ENCODE results near the gene MRGPRD. TPM values are rescaled to one million over a fixed set of nuclear protein-coding genes. Genes with fewer than 3 reads are reported as not detected.

Gene MRGPRD
- total RNA-seq, 1 experiment from 2014 or later: not detected

GRCh38 chr11:69011624-69012091, 30.9 kb upstream of the MRGPRD start:
- ChIA-PET CTCF (interaction anchor here (1.0 to 1.9 kb wide), 2 partner anchors 10 to 19 kb away, joined by 4 to 6 read pairs; no protein-coding TSS in a partner anchor), POLR2A (no interaction called here)
- intact Hi-C loops (cut with micrococcal nuclease): no loop called here
- H3K27ac Mint-ChIP-seq (ENCODE audit: low read depth, unreplicated experiment): no peak overlapping the region
- peaks cover 14% of the 10 kb centered on the region for H3K4me1 Mint-ChIP-seq (ENCODE audit: insufficient read depth, unreplicated experiment)
- peaks cover 5% of the 10 kb centered on the region for H3K27me3 Mint-ChIP-seq (ENCODE audit: insufficient read depth, unreplicated experiment)
- TF ChIP-seq, protein P1, sequence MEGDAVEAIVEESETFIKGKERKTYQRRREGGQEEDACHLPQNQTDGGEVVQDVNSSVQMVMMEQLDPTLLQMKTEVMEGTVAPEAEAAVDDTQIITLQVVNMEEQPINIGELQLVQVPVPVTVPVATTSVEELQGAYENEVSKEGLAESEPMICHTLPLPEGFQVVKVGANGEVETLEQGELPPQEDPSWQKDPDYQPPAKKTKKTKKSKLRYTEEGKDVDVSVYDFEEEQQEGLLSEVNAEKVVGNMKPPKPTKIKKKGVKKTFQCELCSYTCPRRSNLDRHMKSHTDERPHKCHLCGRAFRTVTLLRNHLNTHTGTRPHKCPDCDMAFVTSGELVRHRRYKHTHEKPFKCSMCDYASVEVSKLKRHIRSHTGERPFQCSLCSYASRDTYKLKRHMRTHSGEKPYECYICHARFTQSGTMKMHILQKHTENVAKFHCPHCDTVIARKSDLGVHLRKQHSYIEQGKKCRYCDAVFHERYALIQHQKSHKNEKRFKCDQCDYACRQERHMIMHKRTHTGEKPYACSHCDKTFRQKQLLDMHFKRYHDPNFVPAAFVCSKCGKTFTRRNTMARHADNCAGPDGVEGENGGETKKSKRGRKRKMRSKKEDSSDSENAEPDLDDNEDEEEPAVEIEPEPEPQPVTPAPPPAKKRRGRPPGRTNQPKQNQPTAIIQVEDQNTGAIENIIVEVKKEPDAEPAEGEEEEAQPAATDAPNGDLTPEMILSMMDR (IDR thresholded peaks at IDR 0.05; ENCODE audit: unreplicated experiment): no peak
- BruUV-seq (replicated peaks): no TSS peak
- H3K4me3 Mint-ChIP-seq (ENCODE audit: unreplicated experiment): no peak overlapping the region
- no peak for DNase-seq (ENCODE audit: unreplicated experiment)
- no peaks in the 10 kb centered on the region for H3K36me3 Mint-ChIP-seq (ENCODE audit: insufficient read depth, unreplicated experiment)
- H3K9me3 Mint-ChIP-seq (ENCODE audit: unreplicated experiment): no peaks in the 10 kb centered on the region

DNA sequence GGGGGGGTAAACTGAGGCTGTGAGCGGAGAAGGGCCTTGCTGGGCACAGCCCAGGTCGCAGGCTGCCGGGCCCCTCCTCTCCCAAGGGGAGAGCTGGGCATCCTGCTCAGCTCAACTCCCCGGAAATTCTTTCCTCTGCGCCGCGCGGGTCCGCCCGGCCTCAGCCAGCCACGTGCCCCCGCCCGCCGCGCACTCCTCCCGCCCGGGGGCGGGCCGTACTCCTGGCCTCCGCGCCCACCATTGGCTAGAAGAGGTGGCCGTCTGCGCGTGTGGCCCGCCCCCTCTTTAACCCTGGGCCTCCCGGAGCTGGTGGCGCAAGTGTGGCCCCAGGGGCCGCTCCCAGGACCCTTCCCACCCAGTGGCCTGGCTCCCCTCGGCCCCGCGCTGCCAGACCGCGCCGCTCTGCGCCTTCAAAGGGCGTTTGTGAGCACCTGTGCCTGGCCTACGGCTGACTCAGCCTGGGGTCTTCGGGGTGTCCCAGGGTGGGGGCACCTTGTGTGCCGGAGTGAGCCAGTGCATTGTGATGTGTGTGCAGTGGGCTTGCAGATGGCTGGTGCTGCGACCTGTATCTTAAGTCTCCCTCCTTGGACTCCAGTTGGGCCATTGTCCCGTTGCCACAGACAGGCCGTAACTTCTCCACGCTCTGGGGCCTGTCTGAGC, 30.3 kb upstream of the MRGPRD start:
- BruUV-seq (replicated peaks): no TSS peak
- H3K4me1 Mint-ChIP-seq (ENCODE audit: insufficient read depth, unreplicated experiment): peaks cover 14% of the 10 kb centered on the region
- intact Hi-C loops (cut with micrococcal nuclease): no loop called here
- no peaks in the 10 kb centered on the region for H3K36me3 Mint-ChIP-seq (ENCODE audit: insufficient read depth, unreplicated experiment)
- ChIA-PET POLR2A (no interaction called here), CTCF (interaction anchor here (1.0 kb wide), 1 partner anchor 20 kb away, joined by 4 read pairs; no protein-coding TSS in a partner anchor)
- TF ChIP-seq, protein P1 (IDR thresholded peaks at IDR 0.05; ENCODE audit: unreplicated experiment): no peak
- H3K27me3 Mint-ChIP-seq (ENCODE audit: insufficient read depth, unreplicated experiment): no peaks in the 10 kb centered on the region
- no peak overlapping the region for H3K27ac Mint-ChIP-seq (ENCODE audit: low read depth, unreplicated experiment)
- no peak overlapping the region for H3K4me3 Mint-ChIP-seq (ENCODE audit: unreplicated experiment)
- H3K9me3 Mint-ChIP-seq (ENCODE audit: unreplicated experiment): no peaks in the 10 kb centered on the region
- DNase-seq (ENCODE audit: unreplicated experiment): peak; percentile 57

DNA sequence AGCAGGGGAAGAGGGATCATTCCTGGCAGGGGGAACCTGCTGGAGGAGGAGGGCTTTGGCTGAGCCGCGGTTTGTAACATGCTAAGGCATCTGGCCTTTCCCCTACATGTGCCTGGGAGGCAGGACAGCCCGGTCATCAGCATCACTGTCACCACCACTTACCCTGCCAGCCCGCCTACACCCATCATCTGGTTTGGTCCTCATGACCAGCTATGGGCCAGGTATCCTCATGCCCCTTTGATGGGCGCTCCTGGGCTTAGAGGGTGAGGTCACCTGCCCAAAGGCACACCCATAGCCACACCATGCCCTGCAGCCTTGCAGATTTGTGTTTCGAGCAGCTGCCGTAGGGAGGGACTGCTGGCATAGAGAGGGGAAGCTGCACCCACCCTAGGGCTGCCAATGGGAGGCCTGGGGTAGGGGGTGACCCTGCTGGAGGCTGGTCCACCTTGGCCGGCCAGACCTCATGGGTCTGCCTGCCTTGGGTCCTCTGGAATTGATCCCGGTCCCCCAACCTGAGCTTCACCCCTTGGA, 29.6 kb upstream of the MRGPRD start:
- H3K27ac Mint-ChIP-seq (ENCODE audit: low read depth, unreplicated experiment): no peak overlapping the region
- H3K27me3 Mint-ChIP-seq (ENCODE audit: insufficient read depth, unreplicated experiment): no peaks in the 10 kb centered on the region
- H3K9me3 Mint-ChIP-seq (ENCODE audit: unreplicated experiment): no peaks in the 10 kb centered on the region
- TF ChIP-seq, protein P1 (IDR thresholded peaks at IDR 0.05; ENCODE audit: unreplicated experiment): no peak
- intact Hi-C loops (cut with micrococcal nuclease): no loop called here
- no peaks in the 10 kb centered on the region for H3K36me3 Mint-ChIP-seq (ENCODE audit: insufficient read depth, unreplicated experiment)
- ChIA-PET POLR2A (no interaction called here), CTCF (no interaction called here)
- DNase-seq (ENCODE audit: unreplicated experiment): no peak
- H3K4me3 Mint-ChIP-seq (ENCODE audit: unreplicated experiment): no peak overlapping the region
- no TSS peak for BruUV-seq (replicated peaks)
- peaks cover 14% of the 10 kb centered on the region for H3K4me1 Mint-ChIP-seq (ENCODE audit: insufficient read depth, unreplicated experiment)

DNA sequence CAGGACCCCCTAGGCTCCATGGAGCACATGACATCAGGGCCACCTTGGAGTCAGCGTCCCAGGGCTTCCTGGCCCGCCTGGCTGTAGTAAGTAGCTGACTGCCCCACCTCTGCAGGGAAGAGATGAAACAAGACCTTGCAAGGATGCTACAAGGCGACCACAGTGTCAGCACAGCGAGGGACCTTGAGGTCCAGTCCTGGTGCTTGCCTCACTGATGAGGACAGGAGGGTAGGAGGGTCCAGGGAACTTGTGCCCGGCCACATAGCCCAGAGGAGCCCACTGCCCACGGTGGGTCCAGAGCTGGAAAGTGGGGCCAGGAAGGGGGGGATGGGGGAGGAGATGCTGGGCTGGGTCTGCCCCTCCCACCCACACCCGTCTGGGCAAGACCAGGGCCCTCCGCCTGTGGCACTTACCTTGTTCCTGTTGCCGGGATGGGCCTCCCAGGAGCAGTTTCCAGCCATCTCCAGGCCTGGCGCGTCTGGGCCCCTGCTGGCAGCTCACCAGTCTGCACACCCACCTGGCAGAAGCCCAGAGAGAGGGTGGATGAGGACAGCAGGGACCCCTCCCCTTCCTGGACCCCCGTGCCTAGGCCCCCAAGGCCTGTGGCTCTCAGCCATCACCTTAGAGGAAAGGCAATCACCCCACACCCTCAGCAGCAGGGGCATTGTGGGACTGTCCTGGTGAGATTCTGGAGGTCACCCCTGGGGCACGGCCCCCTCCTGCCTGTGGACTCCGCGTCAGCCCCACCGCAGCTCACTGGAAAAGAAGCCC, 28.8 kb upstream of the MRGPRD start:
- no peak overlapping the region for H3K27ac Mint-ChIP-seq (ENCODE audit: low read depth, unreplicated experiment)
- no TSS peak for BruUV-seq (replicated peaks)
- CTCF ChIA-PET: no interaction called here
- no peaks in the 10 kb centered on the region for H3K9me3 Mint-ChIP-seq (ENCODE audit: unreplicated experiment)
- H3K4me3 Mint-ChIP-seq (ENCODE audit: unreplicated experiment): no peak overlapping the region
- DNase-seq (ENCODE audit: unreplicated experiment): no peak
- no peaks in the 10 kb centered on the region for H3K27me3 Mint-ChIP-seq (ENCODE audit: insufficient read depth, unreplicated experiment)
- H3K36me3 Mint-ChIP-seq (ENCODE audit: insufficient read depth, unreplicated experiment): no peaks in the 10 kb centered on the region
- intact Hi-C loops (cut with micrococcal nuclease): no loop called here
- peaks cover 14% of the 10 kb centered on the region for H3K4me1 Mint-ChIP-seq (ENCODE audit: insufficient read depth, unreplicated experiment)
- POLR2A ChIA-PET: no interaction called here
- TF ChIP-seq, protein P1 (IDR thresholded peaks at IDR 0.05; ENCODE audit: unreplicated experiment): no peak

Data from MCF 10A (cell line).